Measurements from ENCODE around the gene IGFBP2. TPM values are rescaled to one million over a fixed set of nuclear protein-coding genes. Genes with fewer than 3 reads are reported as not detected.

Gene IGFBP2
- total RNA-seq, 2 experiments from 2014 or later = 5.8 to 5.9 TPM

DNA sequence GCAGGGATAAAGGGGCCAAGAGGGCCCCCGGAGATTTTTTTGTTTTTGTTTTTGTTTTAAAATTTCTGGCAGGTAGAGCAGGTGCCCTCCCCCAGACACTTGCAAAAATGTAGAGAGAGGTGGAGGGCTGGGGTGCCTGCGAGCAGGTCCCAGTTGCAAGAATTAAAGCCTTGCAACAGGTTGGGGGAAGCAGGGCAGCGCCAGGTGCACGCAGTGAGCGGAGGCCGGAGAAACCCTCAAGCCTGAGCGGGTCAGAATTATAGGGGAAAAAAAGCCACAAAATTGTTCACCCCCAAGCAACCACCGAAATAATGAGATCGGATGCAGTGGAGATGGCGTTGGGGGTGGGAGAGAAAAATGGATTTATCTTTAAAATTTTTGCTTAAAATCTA lies 61.6 kb downstream of the IGFBP2 start:
- POLR2A ChIA-PET = no interaction called here
- CTCF ChIA-PET = no interaction called here

DNA sequence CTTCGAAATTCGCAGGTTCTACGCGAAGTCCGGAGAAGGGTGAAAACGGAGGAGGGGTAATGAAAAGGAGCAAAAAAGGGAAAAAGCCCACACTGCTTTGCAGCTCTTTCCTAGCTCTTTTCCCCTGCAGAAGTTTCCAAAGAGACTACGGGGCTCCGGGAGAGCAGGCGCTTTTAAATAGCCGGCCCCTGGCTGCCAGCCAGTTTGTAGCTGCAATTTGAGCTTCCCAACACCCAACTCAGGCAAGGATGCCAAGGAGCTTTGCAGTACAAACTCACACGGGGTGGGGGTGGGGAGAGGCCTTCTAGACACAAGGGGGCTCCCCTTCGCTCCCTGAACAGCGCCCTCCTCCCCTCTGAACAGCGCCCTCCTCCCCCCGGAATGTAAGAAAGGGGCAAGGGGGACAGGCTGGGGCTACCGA lies 62.2 kb downstream of the IGFBP2 start, which contains the start of gene IGFBP5:
Gene IGFBP5, minus strand, starts transcription at position 149 of the 421 bp plus-strand sequence. CDS start 774 bp downstream, outside the sequence.
- POLR2A ChIA-PET = no interaction called here
- CTCF ChIA-PET = no interaction called here

DNA sequence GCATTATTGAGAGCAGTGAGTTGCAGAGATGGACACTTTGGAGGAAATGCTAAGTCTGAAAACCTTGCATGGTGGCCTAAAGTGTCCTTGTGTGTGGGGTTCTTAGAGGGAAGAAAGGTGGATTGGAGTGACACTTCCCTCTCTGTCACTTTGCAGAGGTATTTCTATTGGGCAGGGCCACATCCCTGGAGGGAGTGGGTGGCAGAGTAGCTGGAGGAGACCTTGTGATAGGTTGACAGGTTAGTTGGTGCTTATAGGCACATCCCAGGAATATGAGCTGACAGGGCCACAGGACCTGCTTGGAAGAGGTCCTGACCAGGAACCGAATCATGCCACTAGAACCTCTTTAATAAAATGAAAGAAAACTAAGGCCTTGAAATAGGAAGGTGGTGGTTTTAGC lies 63.1 kb downstream of the IGFBP2 start:
- ChIA-PET CTCF (no interaction called here), POLR2A (no interaction called here)

DNA sequence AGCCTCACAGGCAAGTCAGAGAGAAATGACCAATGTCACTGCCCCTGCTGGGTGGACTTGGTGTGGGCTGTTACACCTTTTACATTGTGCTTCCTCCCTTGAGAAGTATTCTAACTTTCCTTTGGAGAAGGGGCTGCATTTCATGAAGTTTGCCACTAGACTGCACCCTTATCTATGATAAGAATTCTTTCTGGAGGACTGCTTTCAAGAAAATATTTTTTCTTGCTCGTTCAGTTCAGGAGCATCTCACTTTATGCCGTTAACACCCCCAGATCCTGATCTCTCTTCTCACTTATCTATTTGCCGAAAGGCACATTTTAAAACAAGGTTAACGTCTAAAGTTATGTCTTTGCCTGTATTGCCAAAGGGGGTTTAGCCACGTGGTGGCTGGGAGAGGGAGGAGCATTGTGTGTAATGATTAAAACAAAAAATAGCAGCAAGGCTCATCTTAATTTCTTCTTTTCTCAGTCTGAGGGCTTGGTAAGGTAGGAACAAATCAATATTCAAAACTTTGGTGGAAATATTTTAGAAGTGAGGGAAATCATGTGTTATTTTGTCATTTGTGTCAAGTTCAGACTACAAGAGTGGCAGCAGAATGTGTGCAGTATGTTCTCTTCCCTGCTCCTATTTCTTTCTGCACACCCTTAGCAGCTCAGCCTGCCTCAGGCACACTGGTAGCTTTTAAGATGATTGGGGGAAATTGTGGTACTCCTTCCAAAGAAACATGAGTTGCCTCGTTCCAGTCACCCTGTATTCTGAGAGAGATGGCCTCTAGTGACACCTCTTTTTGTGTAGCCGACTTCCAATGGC lies 63.7 kb downstream of the IGFBP2 start:
- ChIA-PET CTCF (no interaction called here), POLR2A (no interaction called here)

DNA sequence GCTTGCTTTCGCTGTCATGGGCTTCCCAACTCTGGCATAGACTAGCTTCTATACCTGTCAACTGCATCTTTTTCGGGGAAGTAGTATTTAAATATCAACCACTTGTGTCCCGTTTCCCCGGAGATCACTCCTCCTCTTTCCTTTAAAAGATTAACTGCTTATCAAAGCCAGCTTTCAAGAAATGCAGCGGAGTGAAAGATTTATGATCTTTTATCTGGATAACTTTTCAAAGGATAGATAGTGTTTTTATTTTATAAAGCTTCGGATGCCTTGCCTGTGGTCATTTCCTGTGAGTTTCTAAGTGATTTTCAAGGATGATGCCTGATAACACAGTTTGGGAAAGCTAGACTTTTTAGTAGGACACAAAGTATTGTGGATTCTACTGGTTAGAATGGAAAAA lies 65.1 kb downstream of the IGFBP2 start:
- CTCF ChIA-PET = no interaction called here
- POLR2A ChIA-PET = no interaction called here

DNA sequence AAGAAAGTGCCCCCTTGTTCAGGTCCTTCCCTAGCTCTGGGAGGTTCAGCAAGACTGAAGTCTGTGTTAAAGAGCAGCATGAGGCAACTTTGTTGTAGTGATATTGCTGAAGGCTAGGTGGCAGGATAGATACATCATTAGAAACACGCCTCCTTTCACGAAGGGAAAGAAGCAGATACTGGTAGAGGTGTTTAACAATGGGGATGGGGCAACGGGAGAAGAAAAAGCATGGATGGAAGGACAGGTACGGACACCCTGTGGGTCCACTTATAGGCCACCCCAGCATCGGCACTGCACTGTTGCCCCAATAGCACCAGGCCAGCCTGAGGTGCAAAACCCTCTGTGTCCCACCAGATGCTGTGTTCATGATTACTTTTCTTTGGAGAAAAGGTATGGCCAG lies 65.7 kb downstream of the IGFBP2 start:
- CTCF ChIA-PET = no interaction called here
- POLR2A ChIA-PET = no interaction called here

DNA sequence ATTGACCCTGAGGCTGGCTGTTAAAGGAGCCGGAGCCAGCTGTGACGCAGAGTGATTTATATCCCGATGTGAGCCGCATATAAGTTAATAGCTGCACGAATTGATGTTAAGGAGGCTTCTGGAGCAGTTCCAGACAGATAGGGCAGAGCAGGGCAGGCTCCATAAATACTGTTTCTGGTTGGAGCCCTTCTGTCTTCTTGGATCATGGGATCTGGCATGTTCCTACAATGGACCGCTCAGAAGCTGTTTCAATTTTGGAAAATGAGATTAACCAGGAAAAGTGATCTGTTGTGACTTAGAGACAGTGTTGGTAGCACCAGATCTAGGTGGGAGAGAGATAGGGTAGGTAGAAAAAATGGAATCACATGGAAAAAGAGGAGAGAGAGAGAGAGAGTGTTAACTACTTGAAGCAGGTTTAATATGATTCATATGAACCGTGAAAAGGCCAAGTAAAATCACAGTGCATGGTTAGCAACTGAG lies 66.9 kb downstream of the IGFBP2 start:
- ChIA-PET POLR2A (no interaction called here), CTCF (interaction anchor here (1.2 kb wide), 1 partner anchor 1013 kb away, joined by 3 read pairs; no protein-coding TSS in a partner anchor)

DNA sequence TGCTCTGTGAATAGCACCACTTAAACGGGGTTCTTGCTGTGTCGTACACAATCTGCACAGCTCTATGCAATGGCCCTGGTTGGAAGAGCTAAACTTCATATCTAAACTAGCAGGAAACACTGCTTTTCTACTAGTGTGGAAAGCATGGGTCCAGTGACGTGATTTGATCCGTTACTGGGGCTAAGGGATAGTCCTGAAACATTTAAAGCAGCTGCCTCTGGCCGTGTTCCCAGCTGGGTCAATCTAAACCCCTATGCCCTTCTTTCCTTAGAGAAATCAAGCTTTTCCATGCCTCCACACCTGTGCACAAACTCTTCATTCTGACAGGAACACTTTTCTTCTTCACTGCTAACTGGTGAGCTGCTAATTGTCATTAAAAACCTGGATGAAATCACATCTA lies 67.6 kb downstream of the IGFBP2 start:
- POLR2A ChIA-PET = no interaction called here
- CTCF ChIA-PET = no interaction called here

DNA sequence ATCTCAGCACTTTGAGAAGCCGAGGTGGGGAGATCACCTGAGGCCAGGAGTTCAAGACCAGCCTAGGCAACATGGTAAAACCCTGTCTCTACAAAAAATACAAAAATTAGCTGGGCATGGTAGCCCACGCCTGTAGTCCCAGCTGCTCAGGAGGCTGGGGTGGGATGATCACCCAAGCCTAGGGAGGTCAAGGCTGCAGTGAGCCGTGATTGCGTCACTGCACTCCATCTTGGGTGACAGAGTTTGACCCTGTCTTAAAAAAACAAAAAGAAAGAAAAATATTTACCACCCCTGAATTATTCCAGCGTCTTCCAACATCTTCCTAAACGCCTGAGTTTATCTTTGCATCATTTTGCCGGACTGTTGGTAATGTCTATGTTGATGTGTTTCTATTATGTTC lies 68.3 kb downstream of the IGFBP2 start:
- CTCF ChIA-PET = no interaction called here
- POLR2A ChIA-PET = no interaction called here

DNA sequence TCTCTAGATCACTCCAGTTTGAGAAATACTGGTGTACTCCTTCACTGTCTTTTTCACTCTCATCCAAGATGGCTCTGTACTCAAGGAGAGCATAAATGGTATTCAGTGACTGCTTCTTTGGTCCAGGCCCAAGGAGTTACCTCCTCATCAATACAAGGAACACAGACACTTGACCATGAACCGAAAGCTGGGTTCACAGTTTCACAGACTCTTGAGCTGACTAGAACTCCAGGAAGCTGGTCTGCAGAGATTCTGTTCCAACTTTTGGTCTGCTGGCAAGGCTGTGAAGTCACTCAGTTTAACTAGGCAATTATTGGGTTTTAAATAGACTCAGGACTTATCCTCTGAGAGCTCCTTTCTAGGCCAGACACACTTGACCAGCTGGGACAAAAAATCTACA lies 69.5 kb downstream of the IGFBP2 start:
- CTCF ChIA-PET = no interaction called here
- POLR2A ChIA-PET = no interaction called here

DNA sequence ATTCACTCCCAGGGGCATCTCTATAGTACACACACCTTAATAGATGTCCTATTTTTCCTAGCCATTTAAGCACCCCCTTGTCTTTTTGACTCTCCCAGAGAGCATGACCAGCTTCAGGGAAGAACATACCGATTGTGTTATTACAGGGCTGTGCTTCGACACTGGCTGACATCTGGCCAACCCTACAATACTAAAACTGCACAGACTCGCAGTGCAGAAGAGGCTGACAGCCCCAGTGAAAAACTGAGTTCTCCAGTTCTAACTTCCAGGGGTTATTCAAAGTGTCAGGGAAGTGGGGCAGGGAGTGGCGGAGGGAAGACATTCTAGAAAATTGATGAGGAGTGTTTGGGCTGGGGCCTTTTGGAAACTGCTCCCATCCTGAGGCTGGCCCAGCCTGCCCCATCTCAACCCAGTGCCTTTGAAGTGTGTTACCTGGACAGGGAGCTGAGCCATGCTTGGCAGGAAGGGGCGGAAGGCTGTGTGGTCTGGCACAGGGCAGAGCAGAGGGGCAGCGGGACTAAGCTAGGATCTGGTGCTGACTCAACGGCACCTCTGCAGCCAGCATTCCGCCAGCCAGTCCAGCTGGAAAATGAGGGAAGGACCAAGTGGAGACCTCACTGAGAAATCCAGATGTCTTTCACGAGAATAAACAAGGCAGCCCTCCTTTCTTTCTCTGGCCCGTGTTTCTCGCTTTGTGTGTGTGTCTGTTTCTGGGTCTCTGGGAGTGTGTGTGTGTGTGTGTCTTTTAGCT lies 77.5 kb downstream of the IGFBP2 start:
- CTCF ChIA-PET = interaction anchor here (0.7 kb wide), 1 partner anchor 915 kb away, joined by 3 read pairs; no protein-coding TSS in a partner anchor
- POLR2A ChIA-PET = no interaction called here

DNA sequence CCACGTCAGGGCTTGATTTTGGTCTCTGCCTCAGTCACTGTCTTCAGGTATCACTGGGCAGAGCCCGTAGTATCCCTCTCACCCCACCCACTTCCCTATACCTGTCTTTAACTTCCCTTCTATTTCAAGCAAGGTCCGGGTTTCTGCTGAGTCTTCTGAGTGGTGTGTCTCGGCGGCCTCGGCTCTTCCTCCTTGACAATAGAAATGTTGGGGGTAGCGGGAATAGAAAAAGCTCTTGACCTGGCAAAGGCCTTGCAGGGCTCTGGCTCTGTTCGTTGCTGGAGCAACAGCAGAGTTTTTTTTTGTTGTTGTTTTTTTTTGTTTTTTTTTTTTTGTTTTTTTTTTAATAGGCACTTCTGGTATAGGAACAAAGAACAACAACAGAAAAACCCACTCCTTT lies 78.1 kb downstream of the IGFBP2 start:
- CTCF ChIA-PET = interaction anchor here (0.7 kb wide), 1 partner anchor 914 kb away, joined by 3 read pairs; no protein-coding TSS in a partner anchor
- POLR2A ChIA-PET = no interaction called here

DNA sequence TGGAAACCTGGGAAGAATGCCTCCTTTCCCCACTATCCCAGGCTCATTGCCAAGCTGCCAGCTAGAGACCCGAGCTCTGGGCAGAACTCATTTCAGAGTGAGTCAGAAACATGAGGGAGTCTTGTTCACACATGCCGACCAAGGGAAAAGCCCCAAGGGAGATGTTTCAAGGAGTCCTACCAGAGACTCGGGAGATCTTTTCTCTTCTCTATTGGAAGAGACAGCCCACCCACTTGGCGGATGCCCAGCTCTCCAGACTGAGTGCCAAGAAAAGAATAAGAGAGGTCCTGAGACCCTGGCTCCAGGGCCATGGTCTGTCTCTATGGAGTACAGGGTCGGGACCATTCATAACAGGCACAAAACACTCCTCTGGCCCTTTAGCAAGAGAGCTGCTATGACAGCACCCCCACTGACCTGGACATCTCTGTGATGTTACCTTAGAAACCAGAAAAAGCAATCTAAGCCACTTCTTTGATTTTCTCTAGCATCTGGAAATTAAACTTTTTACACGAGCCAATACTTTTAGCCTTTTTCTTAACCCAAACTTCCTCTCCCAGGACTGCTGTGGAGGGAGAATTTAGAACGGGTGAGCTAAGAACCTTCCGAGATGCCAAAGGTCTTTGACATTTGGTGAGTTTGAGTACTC lies 80.6 kb downstream of the IGFBP2 start:
- CTCF ChIA-PET = no interaction called here

More for the DNA sequence above, 80.6 kb downstream of the IGFBP2 start:
- POLR2A ChIA-PET = no interaction called here

Other genes starting within 250 kb of the IGFBP2 start
- gene SMARCAL1, start 220.9 kb upstream of the IGFBP2 start, total RNA-seq = 10 to 100 TPM; 25.0 to 28.4 TPM
- gene RPL37A, start 134.6 kb upstream of the IGFBP2 start, total RNA-seq = 1,000 to 10,000 TPM; 3,787 to 3,863 TPM
- gene IGFBP5, start 62.1 kb downstream of the IGFBP2 start, total RNA-seq = not detected
- gene TNP1, start 226.6 kb downstream of the IGFBP2 start, total RNA-seq = not detected